Erythroblast (primary cell): ENCODE results near the gene SLC46A2.

ENCODE experiments used
- GATA1 ChIP-seq: IDR thresholded peaks from 2 replicates; pipeline ENCODE4 v1.6.1; 2011; ENCODE audit warnings: low read depth, mild to moderate bottlenecking, control low read depth, low read length, moderate library complexity
- POLR2A ChIP-seq: IDR thresholded peaks from 2 replicates; pipeline ENCODE4 v1.6.1; 2011; ENCODE audit warnings: mild to moderate bottlenecking, low read length

DNA sequence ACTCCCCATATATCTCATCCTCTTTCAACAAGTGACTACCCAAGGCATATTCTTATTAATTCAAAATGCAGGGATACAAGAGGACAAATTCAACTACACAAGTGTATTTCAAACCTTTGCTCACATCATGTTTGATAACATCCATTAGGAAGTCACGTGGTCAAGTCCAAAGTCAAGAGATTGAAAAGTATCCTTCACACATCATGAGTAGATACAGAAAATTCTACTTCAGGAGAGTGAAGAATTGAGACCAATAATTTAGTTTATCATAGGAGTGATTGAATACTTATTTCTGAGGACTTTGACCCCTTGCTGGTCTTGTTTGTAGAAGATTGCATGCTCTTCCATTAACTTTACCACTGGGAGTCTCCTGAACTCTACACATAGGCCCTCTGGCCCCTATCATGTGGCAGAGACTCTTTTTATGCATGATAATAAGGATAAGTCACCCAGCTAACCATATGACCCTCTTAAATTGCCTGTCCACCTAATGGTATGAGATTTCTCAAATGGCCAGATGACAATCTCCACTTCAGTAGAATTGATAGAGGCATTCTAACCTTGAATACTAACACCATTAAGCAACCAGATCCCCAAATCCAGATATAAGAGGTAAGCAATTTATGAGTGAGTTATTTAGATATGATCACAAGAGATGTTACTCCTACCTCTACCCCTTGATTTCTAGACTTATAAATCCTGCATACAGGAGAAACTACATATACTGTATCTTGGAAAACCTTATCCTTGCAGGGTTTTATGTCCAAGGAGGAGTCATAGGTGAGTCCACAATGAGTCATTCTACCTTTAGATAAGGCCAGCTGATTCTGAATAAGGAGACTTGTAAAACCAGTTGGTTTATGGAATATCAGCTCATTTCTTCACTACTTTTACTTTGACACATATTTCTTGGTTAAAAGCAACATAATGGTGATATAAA is 26.6 kb upstream of the SLC46A2 start:
- TF ChIP-seq POLR2A (no peak), GATA1 (no peak)
